Globus pallidus (tissue), 1 donor: Measurements from ENCODE around the gene KXD1.

Source experiments
- DNase-seq: peaks from one replicate; pipeline ENCODE4 v3.0.0-alpha.2; 2015; ENCODE audit warnings: low spot score

The KXD1 gene

DNA sequence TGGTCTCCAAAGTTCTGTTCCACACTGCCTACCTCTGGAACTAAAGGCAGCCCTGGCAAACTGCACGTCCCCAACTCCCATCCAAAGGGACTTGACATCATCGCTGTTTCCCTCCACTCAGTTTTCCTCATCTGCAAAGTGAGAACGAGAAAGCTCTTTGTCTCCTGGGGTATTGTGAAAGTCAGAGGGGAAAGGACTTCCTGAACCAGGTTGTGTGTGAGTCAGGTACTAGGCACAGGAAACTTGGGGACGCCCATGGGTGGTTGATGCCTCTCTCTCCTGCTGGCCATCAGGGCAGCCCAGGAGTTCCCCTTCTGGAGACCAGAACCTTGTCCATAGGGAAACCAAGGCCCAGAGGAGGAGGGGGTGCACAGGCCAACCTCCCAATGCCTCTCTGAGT, 44.2 kb downstream of the KXD1 start:
- no peak for DNase-seq

DNA sequence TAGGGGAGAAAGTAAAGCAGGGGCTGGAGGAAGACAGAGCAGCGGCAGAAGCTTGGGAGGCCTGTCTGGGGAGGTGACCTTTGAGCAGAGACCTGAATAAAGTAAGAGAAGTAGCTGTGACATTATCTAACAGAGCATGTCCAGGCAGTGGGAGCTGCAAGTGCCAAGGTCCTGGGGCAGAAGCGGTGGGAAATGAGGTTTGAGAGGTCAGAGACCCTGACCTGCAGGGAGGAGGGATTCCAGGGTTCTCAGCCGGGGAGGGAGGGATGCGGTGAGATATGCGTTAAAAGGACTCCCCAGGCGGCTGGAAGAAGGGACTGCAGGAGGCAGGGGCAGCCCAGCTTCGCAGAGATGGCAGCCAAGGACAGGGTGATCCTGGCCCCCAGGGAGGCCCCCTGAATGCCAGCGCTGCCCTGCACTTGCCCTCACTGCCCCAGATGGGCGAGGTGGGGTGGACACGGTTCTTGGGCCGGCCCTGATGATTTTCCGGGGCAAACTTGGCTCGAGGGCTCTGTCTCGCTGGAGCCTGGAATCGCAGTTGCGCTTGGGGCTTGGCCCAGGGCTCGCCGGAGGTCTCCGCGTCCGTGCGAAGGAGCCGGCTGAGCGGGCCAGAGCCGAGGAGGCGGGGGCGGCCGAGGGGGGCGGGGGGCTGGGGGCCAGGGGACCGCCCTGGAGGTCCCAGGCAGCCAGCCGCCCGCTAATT, 45.7 kb downstream of the KXD1 start:
- no peak for DNase-seq

DNA sequence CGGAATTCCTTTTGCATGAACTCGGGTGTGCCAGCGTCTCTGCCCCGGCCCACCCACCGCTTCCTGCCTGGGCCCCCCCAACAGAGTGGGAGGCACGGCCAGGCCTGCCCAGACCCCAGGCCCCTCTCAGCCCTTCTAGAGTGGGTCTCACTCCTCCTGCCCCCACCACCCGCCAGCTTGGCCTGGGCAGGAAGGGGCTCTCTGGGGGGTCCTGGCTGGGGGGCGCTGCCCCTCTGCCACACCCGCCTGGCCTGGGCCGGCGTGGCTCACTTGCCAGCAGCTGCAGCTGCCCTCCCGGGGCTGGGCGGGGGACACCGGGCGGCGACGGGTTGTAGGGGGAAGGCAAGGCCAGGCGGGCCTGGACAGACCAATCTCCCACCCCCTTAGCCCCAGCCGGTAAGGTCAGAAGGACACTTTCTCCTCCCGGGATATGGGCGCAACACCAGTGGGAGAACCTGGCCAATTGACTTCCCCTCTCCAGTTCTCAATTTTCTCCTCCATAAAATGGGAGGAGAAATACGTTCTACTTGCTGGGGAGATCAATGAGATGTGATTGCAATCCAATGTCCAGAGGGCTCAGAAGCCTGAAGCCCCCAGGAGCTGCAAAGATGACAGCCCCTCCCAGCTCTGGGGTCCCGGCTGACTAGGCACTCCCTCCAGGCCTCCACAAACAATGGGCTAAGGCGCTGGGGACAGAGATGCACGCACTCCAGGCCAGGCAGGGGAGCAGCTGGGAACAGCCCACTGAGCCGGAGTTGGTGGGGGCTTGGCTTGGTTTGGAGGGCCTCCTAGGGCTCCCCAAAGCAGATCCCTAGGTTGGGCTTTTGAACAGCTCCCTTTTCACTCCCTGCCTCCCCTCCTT, 46.5 kb downstream of the KXD1 start:
- DNase-seq, result no peak

DNA sequence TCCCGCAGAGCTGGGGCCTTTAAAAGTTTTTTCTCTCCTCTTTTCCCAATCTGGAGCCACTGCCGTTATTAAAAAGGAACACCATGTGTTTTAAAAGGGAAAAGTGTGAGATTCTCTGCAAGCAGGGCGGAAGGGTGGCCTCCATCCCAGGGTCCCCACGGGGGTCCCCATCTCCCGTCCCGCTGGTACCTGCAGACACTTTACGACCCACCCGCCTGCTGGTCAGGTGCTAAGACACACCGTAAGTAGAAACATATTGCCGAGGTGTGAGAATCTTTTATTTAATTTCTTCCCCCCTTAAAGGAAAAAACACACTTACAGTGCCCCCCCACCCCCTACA, 47.1 kb downstream of the KXD1 start:
- no peak for DNase-seq

DNA sequence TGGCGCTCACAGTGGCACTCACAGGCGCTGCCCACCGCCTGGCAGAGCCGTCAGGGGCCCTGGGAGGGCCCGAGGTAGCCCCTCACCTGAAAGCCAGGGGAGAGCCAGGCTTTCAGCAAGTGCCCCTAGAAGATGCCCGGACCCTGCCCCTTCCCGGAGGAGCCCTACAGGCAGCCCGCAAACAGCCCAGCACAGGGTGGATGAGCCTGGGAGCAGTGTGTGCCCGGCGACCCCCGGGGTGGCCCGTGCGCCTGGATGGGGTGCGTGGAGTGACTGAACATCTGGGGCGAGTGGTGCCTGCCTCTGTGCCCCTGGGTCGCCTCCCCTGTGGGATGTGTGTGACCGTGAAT, 47.5 kb downstream of the KXD1 start:
- no peak for DNase-seq

DNA sequence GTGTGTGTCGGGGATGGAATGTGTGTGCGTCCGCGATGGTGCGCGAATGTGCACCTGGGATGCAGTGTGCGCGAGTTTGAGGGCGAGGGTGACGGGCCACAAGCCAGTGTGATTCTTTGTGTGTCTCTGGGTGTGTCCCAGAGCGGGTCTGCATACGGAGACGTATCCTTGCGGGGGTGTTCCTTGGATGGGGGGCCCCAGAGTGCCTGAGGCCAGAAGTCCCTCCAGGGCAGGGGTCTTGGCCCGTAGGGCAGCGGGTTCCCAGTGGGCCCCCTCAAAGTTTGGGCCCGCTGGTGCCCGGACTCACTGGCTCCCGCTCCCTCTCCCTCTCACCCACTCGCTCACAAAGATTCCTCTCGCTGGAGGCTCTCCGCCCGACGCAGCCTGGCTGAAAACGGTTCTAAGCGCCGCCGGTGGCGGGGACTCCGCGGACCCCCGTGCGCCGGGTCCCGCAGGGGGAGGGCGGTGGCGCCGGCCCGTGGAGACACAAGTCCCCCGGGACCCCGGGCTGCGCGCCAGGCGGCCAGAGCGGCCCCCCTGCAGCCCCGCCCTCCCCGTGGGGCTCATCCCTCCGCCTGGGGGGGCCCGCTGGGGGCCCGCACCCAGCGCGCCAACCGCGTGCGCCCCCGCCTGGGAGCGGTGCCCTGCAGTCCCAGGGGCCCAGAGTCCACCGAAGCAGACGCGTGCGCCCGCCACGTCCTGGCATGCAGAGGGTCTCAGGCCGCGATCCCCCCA, 48.0 kb downstream of the KXD1 start:
- no peak for DNase-seq

DNA sequence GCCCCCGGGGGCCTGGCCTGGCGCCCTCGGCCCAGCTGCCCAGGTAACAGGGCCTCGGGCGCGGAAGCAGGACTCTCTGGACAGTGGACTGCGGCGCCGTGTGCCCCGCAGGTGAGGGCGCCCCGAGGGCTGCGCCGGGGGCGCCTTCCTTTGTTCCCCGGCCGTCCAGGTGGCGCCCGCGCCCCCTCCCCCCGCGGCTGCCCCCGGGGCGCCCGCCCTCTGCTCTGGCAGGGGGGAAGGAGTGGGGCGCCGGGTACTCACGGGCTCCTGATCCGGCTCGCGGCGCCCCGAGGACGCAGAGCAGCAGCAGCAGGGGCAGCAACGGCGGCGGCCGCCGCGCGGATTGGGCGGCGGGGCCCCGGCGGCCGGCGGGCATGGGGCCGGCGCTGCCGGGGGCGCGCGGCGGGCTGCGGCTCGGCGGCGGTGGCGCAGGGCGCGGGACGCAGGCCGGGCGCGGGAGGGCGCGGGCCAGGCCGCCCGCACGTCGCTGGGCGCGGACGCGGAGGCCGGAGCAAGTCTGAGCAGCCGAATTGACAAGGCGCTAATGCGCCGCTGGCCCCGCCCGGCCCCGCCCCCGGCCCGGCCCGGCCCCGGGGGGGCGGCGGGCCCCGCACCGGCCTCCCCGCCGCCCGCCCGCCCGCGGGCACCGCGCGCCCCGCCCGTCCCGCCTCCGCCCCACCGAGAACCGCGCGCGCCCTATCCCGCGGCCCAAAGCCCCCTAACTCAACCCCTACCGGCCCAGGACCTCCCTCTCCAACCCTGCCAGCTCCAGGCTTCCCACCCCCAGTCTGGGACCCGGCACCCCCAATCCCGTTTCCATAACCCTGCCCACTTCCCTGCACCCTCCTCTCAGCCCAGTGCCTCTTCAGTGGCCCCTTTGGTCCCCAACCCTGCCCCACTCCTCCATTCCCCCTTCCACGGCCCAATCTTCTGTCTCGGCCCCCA, 48.9 kb downstream of the KXD1 start, which contains the start of gene CRLF1:
TSS of gene CRLF1 (minus strand) at position 519 of the 945 bp plus-strand sequence. CDS start at position 376, 143 bp downstream.
- no peak for DNase-seq

DNA sequence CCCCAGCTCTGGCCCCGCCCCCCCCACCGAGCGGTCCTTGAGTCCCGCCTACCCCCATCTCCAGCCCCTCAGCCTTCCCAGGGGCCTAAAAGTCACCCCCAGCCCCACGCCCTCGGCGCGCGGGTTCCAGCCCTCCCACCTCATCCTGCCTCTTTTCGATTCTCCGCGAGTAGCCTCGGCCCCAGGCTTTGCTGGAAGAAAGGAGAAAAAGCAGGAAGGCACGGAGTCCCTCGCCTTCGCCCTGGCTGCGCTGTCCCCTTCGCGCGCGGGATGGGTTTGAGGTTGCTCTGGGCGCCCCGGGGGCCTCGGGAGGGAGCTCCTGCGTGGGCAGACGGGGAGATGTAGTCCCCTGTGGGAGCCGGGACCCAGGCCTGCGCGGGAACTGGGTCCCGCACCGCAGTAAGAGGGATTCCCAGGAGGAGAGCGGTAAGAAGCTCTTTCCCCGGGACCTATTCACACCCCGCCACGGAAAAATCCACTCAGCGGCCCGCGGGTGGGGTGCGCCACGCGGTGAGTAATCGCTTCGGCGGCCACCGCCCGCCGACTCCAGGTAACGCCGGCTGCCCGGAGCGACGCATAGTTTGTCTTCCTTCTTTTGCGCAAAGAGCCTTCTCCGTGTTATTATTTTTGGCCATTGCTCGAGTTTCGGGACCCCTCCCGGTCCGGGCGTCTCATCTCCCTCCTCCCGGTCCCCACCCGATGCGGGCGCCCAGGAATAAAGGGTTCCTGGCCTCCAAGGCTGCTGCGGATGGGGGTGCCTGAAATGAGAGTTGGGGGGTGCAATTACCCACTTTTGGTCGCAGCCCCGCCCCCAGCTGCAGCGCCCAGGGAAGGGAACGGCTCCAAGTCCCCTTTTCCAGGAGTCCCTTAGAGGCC, 49.8 kb downstream of the KXD1 start:
- DNase-seq, result no peak

DNA sequence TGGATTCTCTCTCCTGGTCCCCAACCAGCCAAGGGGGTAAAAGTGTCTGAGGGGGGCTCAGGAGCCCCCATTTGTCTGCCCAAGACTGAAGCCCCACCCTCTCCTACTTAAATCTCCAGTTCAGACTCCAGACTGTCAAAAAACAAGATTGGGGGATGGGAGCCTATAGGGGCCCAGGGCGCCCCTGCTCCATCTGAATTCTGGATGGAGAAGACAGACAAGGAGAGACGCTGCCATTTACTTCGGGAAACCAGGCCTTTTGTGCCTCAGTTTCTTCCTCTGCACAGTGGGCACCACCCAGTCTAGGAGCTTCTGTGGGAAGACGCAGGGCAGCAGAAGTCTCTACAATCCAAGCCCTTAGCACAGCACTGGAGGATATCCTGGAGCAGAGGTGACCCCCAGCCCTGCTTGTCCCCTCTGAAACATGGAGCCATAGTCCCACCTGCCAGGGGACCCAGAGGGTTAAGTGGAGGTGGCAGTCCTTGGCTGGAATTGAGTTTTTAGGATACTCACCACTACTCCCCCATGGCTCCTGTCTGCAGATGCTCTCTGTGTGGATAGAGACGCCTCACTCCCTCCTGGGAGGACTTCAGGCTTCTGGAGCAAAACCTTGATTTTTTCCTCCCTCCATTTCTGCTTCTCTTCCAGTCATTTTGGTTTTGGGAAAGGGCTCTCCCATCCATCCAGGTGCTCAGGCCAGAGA, 50.6 kb downstream of the KXD1 start:
- no peak for DNase-seq

DNA sequence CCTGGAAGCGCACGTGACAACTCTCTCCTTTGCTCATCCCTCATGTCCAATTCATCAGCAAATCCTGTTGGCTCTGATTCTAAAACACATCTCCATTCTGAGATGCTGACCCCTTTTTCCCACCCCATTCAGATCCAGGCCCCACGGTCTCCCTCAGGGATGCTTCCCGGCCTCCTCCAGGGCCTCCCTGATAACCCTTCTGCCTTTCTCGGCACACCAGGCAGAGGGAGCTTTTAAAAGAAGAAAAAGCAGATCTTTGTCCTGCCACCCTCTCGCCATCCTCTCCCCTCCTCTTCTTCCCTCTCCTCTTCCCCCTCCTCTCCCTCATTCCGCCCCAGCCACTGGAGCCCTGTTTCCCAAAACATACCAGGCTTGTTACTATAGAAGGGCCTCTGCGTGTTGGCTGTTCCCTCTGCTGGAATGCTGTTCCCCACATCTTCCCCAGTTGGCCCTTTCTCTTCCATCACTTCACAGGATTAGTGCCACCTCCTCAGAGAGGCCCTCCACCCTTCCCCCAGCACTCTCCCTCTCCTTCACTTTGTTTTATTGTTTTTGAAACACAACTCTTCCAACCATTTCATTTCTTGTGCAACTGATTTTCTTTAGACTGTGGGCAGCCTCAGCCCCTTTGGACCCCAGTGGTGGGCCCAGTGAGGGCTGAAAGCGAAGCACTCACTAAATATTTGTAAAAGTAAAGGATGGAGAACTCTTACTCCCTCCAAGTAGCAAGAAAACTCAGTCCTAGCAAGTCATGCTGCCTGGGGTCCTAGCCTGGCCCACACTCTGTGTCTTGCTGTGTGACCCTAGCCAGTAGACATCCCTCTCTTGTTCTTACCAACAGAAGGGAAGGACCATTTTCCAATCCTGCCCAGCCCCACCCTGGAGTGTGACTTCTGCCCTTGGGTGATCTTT, 51.4 kb downstream of the KXD1 start:
- DNase-seq, result no peak

DNA sequence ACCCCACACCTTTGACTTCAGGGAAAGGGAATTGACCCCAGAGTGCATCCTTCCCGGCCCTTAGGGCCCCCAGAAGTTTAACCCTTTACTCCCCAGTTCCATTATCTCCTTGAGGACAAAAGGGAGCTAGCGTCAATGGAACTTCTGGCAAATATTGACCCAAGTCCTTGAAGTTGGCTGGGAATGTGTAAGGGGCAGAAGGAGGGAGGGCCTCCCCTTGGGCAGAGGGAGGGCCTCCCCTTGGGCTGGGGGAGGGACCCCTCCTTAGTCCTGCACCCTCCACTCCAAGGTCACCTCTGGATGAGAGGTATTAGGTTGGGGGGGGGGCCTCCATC, 52.0 kb downstream of the KXD1 start:
- no peak for DNase-seq

DNA sequence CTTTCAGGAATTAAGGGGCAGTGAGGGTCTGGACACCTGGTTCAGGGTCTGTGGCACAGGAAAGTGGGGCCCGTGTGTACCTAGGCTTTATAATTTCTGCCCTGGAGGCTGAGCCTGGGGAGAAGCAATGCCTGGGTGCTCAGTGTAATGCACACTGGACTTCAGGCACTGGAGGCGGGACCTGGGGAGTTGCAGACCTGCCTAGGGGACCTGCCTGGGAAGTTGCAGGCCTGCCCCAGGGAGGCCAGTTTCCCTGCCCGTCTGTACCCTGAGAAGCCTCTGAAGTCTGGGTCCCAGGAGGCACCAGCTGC, 52.5 kb downstream of the KXD1 start:
- no peak for DNase-seq

DNA sequence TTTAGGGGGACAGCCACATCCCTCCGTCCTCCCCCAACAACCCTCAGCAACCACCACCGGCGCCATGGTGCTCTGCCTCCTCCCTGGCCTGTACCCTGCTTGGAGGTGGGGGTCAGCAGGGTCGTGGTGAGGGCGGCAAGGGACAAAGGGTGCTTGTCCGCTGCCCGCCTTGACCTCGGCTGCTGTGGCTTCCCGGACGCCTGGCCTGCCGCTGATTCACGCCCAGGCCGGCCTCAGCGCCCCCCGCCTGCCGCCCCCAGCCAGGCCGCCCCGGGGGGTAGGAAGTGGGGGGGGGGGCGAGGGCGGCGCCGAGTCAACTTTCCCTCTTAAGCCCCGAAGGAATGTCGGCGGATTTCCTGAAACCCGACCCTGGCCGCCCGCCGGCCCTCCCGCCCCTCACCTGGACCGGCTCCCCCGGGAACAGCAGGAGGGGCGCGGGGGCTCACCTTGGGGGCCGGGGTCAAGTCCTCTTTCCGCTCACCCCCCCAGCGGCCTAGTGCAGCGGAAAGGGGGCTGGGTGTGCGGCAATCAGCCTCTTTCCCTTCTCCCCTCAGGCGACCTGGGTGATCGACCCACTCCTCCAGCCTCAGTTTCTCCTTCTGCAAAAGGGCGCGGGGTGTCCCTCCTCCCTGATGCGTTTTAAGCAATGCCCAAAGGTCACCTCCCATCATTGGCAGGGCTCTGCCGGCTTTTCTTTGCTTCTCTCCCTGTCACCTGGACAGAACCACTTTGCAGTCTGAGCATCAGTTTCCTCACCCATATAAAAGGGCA, 53.1 kb downstream of the KXD1 start:
- DNase-seq, result no peak

DNA sequence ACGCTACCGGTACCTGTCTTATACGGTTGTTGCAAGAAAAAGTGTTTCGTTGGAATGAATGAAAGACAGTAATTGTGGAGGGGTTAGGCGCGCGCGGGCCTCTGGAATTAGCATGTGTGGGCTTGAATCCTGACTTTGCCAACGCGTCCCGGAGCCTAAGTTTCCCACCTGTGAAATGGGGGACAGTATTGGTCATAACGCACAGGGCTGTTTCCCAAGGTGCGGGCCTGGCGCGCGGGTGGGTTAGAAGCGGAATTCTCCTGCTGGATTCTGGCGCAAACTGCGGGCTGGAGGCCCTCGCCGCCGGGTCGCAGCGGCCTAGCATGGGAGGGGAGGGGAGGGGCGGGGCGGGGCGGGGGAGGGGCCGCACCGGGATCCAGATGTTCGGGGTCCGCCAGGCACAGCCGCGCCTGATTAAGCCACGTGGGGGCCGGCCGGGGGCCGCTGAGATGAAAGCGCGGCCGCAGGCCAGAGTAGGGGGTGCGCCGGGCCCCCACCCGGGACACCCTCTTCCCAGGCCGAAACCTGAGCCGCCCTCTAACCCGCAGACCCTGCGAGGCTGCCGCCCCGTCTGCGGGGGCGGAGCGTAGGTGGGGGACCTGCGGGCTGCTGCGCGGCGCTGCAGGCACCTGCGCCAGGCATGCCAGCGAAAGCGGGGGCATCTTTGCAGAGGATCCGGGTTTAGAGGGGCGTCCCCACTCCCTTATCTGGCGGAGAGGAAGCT, 53.8 kb downstream of the KXD1 start:
- no peak for DNase-seq

DNA sequence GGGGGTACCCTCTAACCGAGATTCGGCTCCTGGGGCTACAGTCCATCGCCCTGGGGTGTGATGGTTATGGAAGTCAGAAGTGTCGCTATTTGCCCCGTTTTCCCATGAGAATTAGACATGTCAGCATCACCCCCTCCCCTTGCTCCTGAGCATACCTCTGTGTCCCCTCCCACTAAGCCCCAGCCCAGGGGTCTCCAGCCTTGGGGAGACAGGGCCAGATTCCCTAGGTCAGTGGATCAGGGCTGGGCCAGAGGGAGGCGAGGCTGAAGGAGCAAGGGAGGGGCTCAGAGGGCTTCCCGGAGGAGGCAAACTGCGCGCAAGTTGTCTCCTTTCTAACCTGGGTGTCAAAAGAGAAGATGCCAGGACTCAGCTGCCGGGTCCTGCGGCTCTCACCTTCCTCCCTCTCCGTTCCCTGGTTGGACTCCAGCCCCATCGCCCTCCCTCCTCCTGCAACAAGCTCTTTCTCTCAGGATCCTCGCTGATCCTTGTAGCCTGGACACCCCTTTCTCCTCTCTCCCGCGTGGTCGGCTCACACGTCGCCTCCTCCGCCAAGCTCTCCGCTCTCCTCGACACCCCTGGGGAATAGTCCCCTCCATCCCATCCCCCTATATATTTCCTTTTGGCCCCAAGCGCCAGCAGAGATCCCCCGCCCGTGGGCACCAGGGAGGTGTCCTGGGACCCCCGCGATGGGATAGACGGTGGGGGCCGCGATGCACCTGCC, 54.5 kb downstream of the KXD1 start:
- no peak for DNase-seq

DNA sequence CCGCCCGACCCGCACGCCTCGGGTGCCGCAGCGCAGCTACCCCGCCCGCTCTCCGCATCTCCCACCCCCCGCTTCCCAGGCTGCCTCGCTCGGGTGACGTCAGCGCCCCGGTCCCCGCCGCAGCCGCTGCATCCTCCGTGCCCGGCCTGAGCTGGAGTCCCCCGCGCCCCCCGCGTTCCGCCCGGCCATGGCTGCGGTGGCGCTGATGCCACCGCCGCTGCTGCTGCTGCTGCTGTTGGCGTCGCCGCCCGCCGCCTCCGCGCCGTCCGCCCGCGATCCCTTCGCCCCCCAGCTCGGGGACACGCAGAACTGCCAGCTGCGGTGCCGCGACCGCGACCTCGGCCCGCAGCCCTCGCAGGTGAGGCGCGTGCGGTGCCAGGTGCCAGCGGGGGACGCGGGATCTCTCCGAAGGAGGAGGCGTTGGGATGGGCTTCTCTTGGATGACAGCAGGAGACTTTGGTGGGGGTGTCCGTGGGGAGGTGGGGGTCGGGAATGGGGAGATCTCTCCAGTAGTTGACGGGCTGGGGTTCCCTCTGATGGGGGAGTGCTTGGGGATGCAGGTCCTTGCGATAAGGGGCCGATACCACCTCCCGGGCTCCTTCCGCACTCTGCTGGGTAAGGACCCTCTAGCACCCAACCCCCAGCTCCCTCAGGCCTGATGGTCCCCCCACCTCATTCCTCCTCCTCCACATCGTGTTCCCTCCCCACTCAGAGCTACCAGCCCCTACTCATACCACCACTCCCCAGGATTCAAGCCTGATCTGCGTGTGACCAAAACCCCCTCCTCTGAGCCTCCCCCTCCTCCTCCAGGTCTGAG, 55.3 kb downstream of the KXD1 start, which contains the start of gene TMEM59L:
TSS of gene TMEM59L (plus strand) at position 99 of the 817 bp plus-strand sequence. CDS start at position 188, 89 bp downstream.
- DNase-seq, result peak; percentile 33
